SK-N-SH treated with all-trans-retinoic acid at 6 μM for 48 hours (cell line): ENCODE measurements around the gene LSM12.

Experiments
- TOX ChIP-seq: fragments of 250-450 bp; sonication (Bioruptor Pico); IDR thresholded peaks from 2 replicates; pipeline ENCODE4 v1.8.0; 2021; ENCODE audit warnings: mild to moderate bottlenecking, moderate library complexity, borderline replicate concordance
- ZC3H10 ChIP-seq: fragments of 250-450 bp; sonication (Bioruptor Pico); IDR thresholded peaks from 2 replicates; pipeline ENCODE4 v1.5.1; 2021; ENCODE audit warnings: mild to moderate bottlenecking, moderate library complexity

DNA sequence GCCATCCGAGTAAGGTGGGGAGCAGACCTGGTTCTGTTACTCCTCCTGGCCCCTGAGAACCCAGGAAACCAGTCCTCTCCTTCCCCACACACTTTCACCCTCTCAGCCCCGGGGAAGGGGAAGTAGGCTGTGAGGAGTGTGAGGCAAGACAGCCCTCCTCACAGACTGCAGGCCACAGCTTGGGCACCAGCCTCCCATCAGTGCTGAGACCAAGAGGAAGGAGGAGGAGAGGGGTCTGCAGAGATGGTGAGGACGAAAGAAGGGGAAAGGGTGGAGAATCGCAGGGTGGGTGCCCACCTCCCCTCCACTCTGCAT is 11.1 kb upstream of the LSM12 start:
- TF ChIP-seq TOX (CRISPR knock-in tag): no peak
- no peak for TF ChIP-seq ZC3H10 (CRISPR knock-in tag)
